BE2C (cell line): ENCODE measurements around the gene PXMP4.
"Not testable (repeated sequence)": the region's sequence is repeated elsewhere in the genome, so short reads cannot be mapped to it uniquely, and the experiment has no call there.

Source experiments
- DNase-seq: peaks from one replicate; pipeline ENCODE4 v3.0.0-alpha.2; 2020
- H3K27me3 ChIP-seq: fragments of 250-450 bp; sonication (Bioruptor Pico); 2 replicates; pipeline ENCODE4 v1.5.1; 2020; ENCODE audit warnings: mild to moderate bottlenecking
- H3K36me3 ChIP-seq: fragments of 250-450 bp; sonication (Bioruptor Pico); 2 replicates; pipeline ENCODE4 v1.5.1; 2020; ENCODE audit warnings: mild to moderate bottlenecking
- H3K4me1 ChIP-seq: fragments of 250-450 bp; sonication (Bioruptor Pico); 2 replicates; pipeline ENCODE4 v1.5.1; 2020
- H3K4me3 ChIP-seq: 2 replicates; pipeline ENCODE4 v1.5.1; 2011; ENCODE audit warnings: low read depth, low read length
- H3K9me3 ChIP-seq: fragments of 250-450 bp; sonication (Bioruptor Pico); 2 replicates; pipeline ENCODE4 v1.5.1; 2020
- TF ChIP-seq, protein P1 (sequence below): IDR thresholded peaks from 2 replicates; pipeline ENCODE4 v1.5.1; 2012; ENCODE audit warnings: mild to moderate bottlenecking, low read depth, low read length

PXMP4 gene

GRCh38 chr20:33703498-33704137, 16.5 kb downstream of the PXMP4 start:
- H3K4me1 ChIP-seq: peaks cover 9% of the 10 kb centered on the region

DNA sequence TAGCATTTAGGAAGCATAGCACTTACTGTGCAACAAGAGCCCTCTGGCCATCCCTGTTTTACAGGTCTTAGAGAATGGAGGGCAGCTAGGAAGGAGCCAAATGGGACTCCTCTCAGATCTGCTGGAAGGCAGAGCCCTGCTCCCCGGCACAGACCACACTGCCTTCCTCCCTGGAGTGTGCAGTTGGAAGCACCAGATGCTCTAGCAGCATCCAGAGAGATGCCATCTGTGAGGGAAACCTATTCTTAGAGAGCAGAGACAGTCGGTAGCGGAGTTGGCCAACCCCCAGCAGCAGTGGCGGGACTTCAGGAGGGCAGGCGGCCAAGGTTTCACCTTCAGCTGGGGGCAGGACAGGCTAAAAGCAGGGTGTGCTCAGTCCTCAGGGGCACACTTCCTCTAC, 17.2 kb downstream of the PXMP4 start:
- DNase-seq: peak; percentile 75

More at GRCh38 chr20:33703498-33704137, 16.5 kb downstream of the PXMP4 start:
- no peak for DNase-seq
- TF ChIP-seq, protein P1, sequence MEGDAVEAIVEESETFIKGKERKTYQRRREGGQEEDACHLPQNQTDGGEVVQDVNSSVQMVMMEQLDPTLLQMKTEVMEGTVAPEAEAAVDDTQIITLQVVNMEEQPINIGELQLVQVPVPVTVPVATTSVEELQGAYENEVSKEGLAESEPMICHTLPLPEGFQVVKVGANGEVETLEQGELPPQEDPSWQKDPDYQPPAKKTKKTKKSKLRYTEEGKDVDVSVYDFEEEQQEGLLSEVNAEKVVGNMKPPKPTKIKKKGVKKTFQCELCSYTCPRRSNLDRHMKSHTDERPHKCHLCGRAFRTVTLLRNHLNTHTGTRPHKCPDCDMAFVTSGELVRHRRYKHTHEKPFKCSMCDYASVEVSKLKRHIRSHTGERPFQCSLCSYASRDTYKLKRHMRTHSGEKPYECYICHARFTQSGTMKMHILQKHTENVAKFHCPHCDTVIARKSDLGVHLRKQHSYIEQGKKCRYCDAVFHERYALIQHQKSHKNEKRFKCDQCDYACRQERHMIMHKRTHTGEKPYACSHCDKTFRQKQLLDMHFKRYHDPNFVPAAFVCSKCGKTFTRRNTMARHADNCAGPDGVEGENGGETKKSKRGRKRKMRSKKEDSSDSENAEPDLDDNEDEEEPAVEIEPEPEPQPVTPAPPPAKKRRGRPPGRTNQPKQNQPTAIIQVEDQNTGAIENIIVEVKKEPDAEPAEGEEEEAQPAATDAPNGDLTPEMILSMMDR: no peak
- Histone ChIP-seq H3K4me3 (no peak overlapping the region), H3K36me3 (no peaks in the 10 kb centered on the region), H3K27me3 (no peaks in the 10 kb centered on the region), H3K9me3 (no peaks in the 10 kb centered on the region)

GRCh38 chr20:33701629-33702450, 18.3 kb downstream of the PXMP4 start:
- TF ChIP-seq, protein P1: no peak
- Histone ChIP-seq H3K9me3 (no peaks in the 10 kb centered on the region), H3K4me1 (peaks cover 15% of the 10 kb centered on the region), H3K27me3 (no peaks in the 10 kb centered on the region), H3K4me3 (no peak overlapping the region), H3K36me3 (no peaks in the 10 kb centered on the region)
- no peak for DNase-seq

More for the DNA sequence above, 17.2 kb downstream of the PXMP4 start:
- Histone ChIP-seq H3K4me1 (peaks cover 9% of the 10 kb centered on the region), H3K27me3 (no peaks in the 10 kb centered on the region), H3K4me3 (no peak overlapping the region), H3K36me3 (no peaks in the 10 kb centered on the region), H3K9me3 (no peaks in the 10 kb centered on the region)
- TF ChIP-seq, protein P1: no peak

DNA sequence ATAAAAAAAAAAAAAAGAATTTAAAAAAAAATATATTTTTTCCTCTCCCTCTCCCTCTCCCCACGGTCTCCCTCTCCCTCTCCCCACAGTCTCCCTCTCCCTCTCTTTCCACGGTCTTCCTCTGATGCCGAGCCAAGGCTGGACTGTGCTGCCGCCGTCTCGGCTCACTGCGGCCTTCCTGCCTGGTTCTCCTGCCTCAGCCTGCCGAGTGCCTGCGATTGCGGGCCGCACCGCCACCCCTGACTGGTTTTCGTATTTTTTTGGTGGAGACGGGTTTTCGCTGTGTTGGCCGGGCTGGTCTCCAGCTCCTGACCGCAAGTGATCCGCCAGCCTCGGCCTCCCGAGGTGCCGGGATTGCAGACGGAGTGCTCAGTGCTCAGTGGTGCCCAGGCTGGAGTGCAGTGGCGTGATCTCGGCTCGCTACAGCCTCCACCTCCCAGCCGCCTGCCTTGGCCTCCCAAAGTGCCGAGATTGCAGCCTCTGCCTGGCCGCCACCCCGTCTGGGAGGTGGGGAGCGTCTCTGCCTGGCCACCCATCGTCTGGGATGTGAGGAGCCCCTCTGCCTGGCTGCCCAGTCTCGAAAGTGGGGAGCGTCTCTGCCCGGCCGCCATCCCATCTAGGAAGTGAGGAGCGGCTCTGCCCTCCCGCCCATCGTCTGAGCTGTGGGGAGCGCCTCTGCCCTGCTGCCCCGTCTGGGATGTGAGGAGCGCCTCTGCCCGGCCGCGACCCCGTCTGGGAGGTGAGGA, 19.2 kb downstream of the PXMP4 start:
- not testable (repeated sequence) for H3K4me3 ChIP-seq, H3K36me3 ChIP-seq, H3K27me3 ChIP-seq, DNase-seq, H3K9me3 ChIP-seq
- peaks cover 19% of the 10 kb centered on the region for H3K4me1 ChIP-seq

GRCh38 chr20:33698966-33699365, 21.1 kb downstream of the PXMP4 start:
- H3K36me3 ChIP-seq, H3K4me3 ChIP-seq: not testable (repeated sequence)

DNA sequence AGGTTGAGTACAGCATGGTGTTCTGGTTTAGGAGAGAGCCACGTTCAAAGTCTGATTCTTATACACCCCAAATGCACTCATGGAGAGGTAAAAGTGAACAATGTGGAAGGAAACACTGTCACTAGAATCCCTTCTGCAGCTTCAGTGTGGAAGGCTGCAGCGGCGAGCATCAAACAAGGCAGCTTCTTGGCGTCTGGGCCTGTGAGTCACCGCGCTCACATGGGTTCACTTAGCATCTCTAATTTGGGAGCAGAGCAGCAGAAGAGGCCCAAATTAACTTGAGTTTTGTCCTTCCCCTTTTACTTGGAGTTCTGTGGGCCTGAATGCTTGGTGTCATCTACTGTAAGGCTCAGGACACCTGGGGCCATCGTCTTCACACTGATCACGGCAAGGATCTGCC, 23.0 kb downstream of the PXMP4 start:
- Histone ChIP-seq H3K4me3 (no peak overlapping the region), H3K36me3 (no peaks in the 10 kb centered on the region), H3K9me3 (no peaks in the 10 kb centered on the region), H3K4me1 (peaks cover 11% of the 10 kb centered on the region), H3K27me3 (no peaks in the 10 kb centered on the region)
- TF ChIP-seq, protein P1: no peak
- peak; percentile 72 for DNase-seq

More at GRCh38 chr20:33698966-33699365, 21.1 kb downstream of the PXMP4 start:
- not testable (repeated sequence) for H3K27me3 ChIP-seq, H3K9me3 ChIP-seq, DNase-seq
- peaks cover 19% of the 10 kb centered on the region for H3K4me1 ChIP-seq
